ENCODE results near the gene ENOX1.

The ENOX1 gene

GRCh38 chr13:43200307-43200706, 586.5 kb downstream of the ENOX1 start:
- Histone ChIP-seq H2AFZ (ENCODE audit: low read length) (no peak overlapping the region), H3K4me1 (ENCODE audit: insufficient read depth, low read length, severe bottlenecking) (no peaks in the 10 kb centered on the region), H3K9me2 (ENCODE audit: low read depth, low read length) (no peaks in the 10 kb centered on the region), H3K27ac (ENCODE audit: low read depth, low read length, poor library complexity, severe bottlenecking) (no peak overlapping the region), H3K36me3 (ENCODE audit: insufficient read depth, low read length) (no peaks in the 10 kb centered on the region), H3K4me3 (ENCODE audit: low read depth, low read length, poor library complexity, severe bottlenecking) (no peak overlapping the region), H3K79me2 (ENCODE audit: insufficient read depth, low read length) (no peaks in the 10 kb centered on the region), H3K4me2 (ENCODE audit: low read length) (no peak overlapping the region), H3K27me3 (ENCODE audit: insufficient read depth, low read length) (no peaks in the 10 kb centered on the region), H3K9me3 (ENCODE audit: low read length) (peaks cover 4% of the 10 kb centered on the region; the same call in 1 of the 2 replicates), H3F3A (ENCODE audit: insufficient read depth, low read length) (no peaks in the 10 kb centered on the region), H3K9ac (ENCODE audit: low read length) (no peak overlapping the region), H4K20me1 (ENCODE audit: insufficient read depth, low read length) (no peaks in the 10 kb centered on the region)
- TF ChIP-seq EZH2 (IDR thresholded peaks at IDR 0.05; ENCODE audit: borderline replicate concordance, low read length) (no peak), CTCF (IDR thresholded peaks at IDR 0.05; ENCODE audit: low read length) (no peak)

GRCh38 chr13:43196750-43197370, 589.9 kb downstream of the ENOX1 start:
- Histone ChIP-seq H3K27ac (ENCODE audit: low read depth, low read length, poor library complexity, severe bottlenecking) (no peak overlapping the region), H4K20me1 (ENCODE audit: insufficient read depth, low read length) (no peaks in the 10 kb centered on the region), H3K36me3 (ENCODE audit: insufficient read depth, low read length) (no peaks in the 10 kb centered on the region), H3K9me3 (ENCODE audit: low read length) (no peaks in the 10 kb centered on the region), H3K9me2 (ENCODE audit: low read depth, low read length) (no peaks in the 10 kb centered on the region), H3K9ac (ENCODE audit: low read length) (no peak overlapping the region), H2AFZ (ENCODE audit: low read length) (no peak overlapping the region), H3F3A (ENCODE audit: insufficient read depth, low read length) (no peaks in the 10 kb centered on the region), H3K79me2 (ENCODE audit: insufficient read depth, low read length) (no peaks in the 10 kb centered on the region), H3K4me1 (ENCODE audit: insufficient read depth, low read length, severe bottlenecking) (no peaks in the 10 kb centered on the region), H3K27me3 (ENCODE audit: insufficient read depth, low read length) (no peaks in the 10 kb centered on the region), H3K4me2 (ENCODE audit: low read length) (no peak overlapping the region), H3K4me3 (ENCODE audit: low read depth, low read length, poor library complexity, severe bottlenecking) (no peak overlapping the region)
- no peak for TF ChIP-seq CTCF (IDR thresholded peaks at IDR 0.05; ENCODE audit: low read length)
- no peak for TF ChIP-seq EZH2 (IDR thresholded peaks at IDR 0.05; ENCODE audit: borderline replicate concordance, low read length)

GRCh38 chr13:43196086-43196621, 590.6 kb downstream of the ENOX1 start:
- Histone ChIP-seq H3K4me3 (ENCODE audit: low read depth, low read length, poor library complexity, severe bottlenecking) (no peak overlapping the region), H3K27me3 (ENCODE audit: insufficient read depth, low read length) (no peaks in the 10 kb centered on the region), H3K4me2 (ENCODE audit: low read length) (no peak overlapping the region), H2AFZ (ENCODE audit: low read length) (no peak overlapping the region), H3K36me3 (ENCODE audit: insufficient read depth, low read length) (no peaks in the 10 kb centered on the region), H3K9me2 (ENCODE audit: low read depth, low read length) (no peaks in the 10 kb centered on the region), H3K9me3 (ENCODE audit: low read length) (no peaks in the 10 kb centered on the region), H4K20me1 (ENCODE audit: insufficient read depth, low read length) (no peaks in the 10 kb centered on the region), H3F3A (ENCODE audit: insufficient read depth, low read length) (no peaks in the 10 kb centered on the region), H3K79me2 (ENCODE audit: insufficient read depth, low read length) (no peaks in the 10 kb centered on the region), H3K9ac (ENCODE audit: low read length) (no peak overlapping the region), H3K4me1 (ENCODE audit: insufficient read depth, low read length, severe bottlenecking) (no peaks in the 10 kb centered on the region), H3K27ac (ENCODE audit: low read depth, low read length, poor library complexity, severe bottlenecking) (no peak overlapping the region)
- no peak for TF ChIP-seq CTCF (IDR thresholded peaks at IDR 0.05; ENCODE audit: low read length)
- TF ChIP-seq EZH2 (IDR thresholded peaks at IDR 0.05; ENCODE audit: borderline replicate concordance, low read length): no peak

Measured in OCI-LY1 (cell line).